HG03558 (cell line): Measurements from ENCODE around the gene PSPH.
A peak's percentile ranks its signal among the peaks of the same experiment; 100 is the strongest.
"Not testable (repeated sequence)": the region's sequence is repeated elsewhere in the genome, so short reads cannot be mapped to it uniquely, and the experiment has no call there.

Experiments used
- ATAC-seq: cut with Tn5 transposase; IDR thresholded peaks from one replicate; pipeline ENCODE4 v1.9.1; 2021; ENCODE audit warnings: moderate number of reproducible peaks; ENCODE audit not compliant: unreplicated experiment; ENCODE audit errors: extremely low read depth

Gene PSPH

DNA sequence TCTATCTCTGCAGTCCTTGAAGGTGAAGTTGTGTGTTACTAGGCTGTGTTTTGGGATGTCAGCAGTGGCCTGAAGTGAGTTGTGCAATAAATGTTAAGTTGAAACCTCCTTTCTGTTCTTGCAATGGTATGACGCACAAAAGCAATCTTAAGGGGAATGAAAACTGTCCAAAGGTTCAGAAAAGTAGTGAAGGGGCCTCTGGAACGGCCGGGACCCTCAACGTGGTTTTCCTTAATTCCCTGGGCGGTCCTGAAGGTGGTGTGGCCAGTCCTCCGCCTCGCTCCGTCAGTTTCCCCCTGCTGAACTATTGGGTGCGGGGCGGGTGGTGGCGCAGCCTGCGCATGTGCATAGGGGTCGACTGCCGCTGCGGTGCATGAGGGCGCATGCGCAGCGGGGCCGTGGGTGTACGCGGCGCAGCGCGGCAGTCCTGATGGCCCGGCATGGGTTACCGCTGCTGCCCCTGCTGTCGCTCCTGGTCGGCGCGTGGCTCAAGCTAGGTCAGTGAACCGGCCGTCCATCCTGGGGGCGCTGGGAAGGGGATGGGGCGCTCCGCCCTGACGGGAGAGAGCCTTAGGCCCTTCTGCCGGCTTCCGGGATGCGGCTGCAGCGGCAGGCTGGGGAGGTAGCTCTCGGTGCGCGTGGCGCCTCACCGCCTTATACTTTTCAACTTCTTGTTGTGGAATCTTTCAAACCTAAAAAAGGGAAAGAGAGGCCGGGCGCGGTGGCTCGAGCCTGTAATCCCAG lies 12.8 kb upstream of the PSPH start, which contains the start of gene SUMF2:
Gene SUMF2 (plus strand): TSS at position 405 of the 744 bp plus-strand sequence. CDS start 26 bp downstream, at position 431.
- peak; percentile 85 for ATAC-seq

DNA sequence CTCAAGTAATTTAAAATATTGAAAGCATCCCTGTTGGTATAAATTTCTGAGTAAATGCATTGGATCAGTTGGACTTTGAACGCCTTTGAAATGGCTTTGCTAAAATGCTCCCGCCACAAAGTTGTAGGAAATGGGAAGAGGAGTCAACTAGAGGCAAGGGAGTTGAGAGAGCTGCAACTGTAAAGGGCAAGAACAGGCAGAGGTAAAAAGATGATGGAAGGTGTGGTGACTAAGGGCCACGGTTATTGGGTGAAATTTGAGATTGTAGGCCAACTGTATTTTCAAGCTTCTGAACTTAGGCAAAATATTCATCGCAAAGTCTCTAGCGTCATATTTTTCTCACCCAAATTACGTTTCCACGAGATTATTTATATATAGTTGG lies 12.2 kb upstream of the PSPH start:
- no peak for ATAC-seq

GRCh38 chr7:56062382-56062781 lies 11.1 kb upstream of the PSPH start:
- no peak for ATAC-seq

DNA sequence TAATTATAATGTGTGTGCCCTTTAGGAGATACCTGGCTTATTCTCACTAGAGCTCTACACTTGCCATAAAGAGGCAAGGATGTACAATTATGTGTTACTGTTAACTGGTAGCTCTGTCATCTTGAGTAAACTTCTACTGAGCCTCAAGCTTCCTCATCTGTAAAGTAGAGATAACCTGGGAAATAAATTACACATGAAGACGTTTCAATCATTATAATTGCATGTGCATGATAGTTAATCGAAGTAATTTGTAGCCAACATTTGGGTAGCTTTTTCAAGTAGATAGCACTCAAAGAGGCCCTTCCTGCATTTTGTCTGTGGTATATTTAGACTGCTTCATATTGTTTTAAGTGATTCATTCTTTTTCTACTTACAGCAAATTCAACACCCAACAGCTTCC lies 2.7 kb upstream of the PSPH start:
- ATAC-seq, result no peak

DNA sequence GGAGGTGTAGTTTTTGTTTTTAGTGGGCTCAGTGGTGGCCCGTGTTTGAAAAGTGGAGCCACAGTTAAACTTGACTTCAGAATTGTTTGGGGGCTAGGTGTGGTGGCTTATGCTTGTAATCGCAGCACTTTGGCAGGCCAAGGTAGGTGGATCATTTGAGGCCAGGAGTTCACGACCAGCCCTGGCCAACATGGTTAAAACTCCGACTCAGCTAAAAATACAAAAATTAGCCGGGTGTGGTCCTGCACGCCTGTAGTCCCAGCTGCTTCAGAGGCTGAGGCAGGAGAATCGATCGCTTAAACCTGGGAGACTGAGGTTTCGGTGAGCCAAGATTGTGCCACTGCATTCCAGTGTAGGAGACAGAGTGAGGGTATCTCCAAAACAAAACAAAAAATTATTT lies 2.1 kb upstream of the PSPH start:
- no peak for ATAC-seq

- ATAC-seq, result no peak
These were observed 248 bp downstream of the PSPH start for GRCh38 chr7:56051053-56051338.

- ATAC-seq, result not testable (repeated sequence)
These were observed 2.5 kb downstream of the PSPH start for GRCh38 chr7:56048763-56049162.

GRCh38 chr7:56048245-56048644 lies 3.0 kb downstream of the PSPH start:
- ATAC-seq, result no peak

GRCh38 chr7:56047446-56048116 lies 3.7 kb downstream of the PSPH start:
- ATAC-seq, result not testable (repeated sequence)

DNA sequence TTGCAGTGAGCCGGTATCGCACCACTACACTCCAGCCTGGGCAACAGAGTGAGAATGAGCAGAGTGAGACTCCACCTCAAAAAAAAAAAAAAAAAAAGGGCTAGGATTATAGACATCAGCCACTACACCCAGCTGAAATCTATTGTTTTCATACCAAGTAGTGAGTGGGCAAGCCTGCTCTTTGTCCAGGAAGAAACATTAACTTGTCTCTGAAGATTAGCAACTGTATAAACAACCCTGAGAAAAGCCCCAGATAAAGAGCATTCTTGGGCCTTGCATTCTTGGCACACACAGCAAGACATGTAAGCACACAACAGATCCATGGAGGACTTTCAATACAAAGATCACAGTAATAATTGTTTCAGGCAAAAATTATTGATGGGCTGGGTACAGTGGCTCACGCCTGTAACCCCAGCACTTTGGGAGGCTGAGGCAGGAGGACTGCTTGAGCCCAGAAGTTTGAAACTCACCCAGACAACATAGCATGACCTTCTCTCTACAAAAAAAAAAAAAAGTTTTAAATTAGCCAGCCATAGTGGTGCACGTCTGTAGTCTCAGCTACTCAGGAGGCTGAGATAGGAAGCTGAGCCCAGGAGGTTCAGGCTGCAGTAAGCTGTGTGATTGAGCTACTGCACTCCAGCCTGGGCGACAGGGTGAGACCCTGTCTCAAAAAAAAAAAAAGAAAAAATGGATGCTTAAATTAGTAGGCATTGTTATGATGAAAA lies 4.4 kb downstream of the PSPH start:
- no peak for ATAC-seq

DNA sequence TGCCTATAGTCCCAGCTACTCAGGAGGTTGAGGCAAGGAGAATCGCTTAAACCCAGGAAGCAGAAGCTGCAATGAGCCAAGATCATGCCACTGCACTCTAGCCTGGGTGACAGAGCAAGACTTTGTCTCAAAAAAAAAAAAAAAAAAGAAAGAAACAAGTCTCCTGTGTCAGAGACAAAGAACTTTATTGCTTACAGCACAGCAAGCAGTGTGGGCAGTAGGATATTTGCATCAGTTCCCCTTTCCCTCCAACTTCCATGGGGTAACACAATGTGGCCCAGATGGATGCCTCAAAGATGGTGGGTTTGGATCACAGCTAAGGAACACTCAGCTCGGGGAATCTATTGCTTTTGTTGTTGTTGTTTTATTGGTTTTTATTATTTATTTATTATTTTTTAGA lies 5.5 kb downstream of the PSPH start:
- ATAC-seq, result not testable (repeated sequence)

GRCh38 chr7:56040730-56041129 lies 10.5 kb downstream of the PSPH start:
- no peak for ATAC-seq

GRCh38 chr7:56033671-56034432 lies 17.4 kb downstream of the PSPH start:
- ATAC-seq, result peak; percentile 95

- ATAC-seq, result not testable (repeated sequence)
These were observed 18.7 kb downstream of the PSPH start for GRCh38 chr7:56032578-56032977.

DNA sequence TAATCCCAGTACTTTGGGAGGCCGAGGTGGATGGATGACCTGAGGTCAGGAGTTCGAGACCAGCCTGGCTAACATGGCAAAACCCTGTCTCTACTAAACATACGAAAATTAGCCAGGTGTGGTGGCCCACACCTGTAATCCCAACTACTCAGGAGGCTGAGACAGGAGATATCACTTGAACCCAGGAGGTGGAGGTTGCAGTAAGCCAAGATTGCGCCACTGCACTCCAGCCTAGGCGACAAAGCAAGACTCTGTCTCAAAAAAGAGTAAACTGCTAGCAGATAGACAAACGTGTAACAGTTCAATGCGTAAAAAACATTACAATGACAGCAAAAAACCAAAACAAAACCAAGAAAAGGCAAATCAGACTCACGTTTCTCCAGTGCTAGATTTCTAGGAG lies 19.7 kb downstream of the PSPH start:
- ATAC-seq, result not testable (repeated sequence)

GRCh38 chr7:56030340-56030739 lies 20.9 kb downstream of the PSPH start:
- no peak for ATAC-seq

- no peak for ATAC-seq
These were observed 22.2 kb downstream of the PSPH start for GRCh38 chr7:56028942-56029630.

DNA sequence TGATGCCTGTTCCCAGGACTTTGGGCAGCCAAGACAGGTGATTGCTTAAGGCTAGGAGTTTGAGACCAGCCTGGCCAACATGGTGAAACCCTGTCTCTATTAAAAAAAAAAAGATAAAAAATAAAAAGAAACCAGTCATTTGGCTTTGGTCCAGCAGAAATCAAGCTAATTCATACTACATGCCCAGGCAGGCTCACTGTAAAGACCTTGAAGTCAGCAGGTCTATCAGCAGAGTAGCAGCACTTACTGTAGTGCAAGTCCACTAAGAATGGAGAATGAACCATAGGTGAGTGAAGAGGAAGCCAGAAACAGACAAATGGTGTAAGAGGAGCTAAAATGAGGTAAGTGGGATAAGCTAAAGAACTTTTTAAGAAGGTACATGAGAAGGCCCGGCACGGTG lies 24.7 kb downstream of the PSPH start:
- no peak for ATAC-seq

GRCh38 chr7:56023500-56023899 lies 27.7 kb downstream of the PSPH start:
- no peak for ATAC-seq

DNA sequence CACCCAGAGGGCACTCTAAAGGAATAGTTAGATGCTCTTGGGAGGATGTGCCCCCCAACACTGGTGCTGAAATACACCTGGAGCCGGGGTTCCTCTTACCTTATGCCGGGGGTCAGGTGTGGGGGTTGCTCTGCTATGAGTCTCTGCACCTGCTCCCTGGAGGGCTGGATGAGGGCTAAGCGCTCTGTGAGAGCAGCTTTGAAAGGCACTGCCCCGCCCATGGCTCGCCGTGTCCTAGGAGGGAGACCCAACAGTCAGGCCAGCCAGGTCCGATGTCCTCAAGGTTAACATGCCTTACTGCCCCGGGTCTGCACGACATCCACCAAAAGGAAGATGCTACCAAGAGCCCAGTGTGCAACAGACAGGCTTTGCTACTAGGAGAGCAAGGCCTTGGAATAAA lies 31.7 kb downstream of the PSPH start:
- no peak for ATAC-seq
